ENCODE results near the gene CPA2.
"Not testable (repeated sequence)": the region's sequence is repeated elsewhere in the genome, so short reads cannot be mapped to it uniquely, and the experiment has no call there.

Gene CPA2

GRCh38 chr7:130321542-130322229 is 55.0 kb downstream of the CPA2 start:
- DNase-seq: not testable (repeated sequence)

GRCh38 chr7:130322615-130323014 is 56.0 kb downstream of the CPA2 start:
- DNase-seq: no peak

- DNase-seq: no peak
Measured at GRCh38 chr7:130324306-130324943, 57.8 kb downstream of the CPA2 start.

- DNase-seq: no peak
Measured at GRCh38 chr7:130329681-130330080, 63.0 kb downstream of the CPA2 start.

- DNase-seq: no peak
Measured at GRCh38 chr7:130332259-130333053, 65.8 kb downstream of the CPA2 start.

- DNase-seq: no peak
Measured at GRCh38 chr7:130333832-130334231, 67.2 kb downstream of the CPA2 start.

GRCh38 chr7:130334274-130334673 is 67.6 kb downstream of the CPA2 start:
- DNase-seq: no peak

GRCh38 chr7:130337410-130337971 is 70.8 kb downstream of the CPA2 start:
- no peak for DNase-seq

- DNase-seq: no peak
Measured at GRCh38 chr7:130338233-130338632, 71.6 kb downstream of the CPA2 start.
